Stimulated activated naive CD8-positive, alpha-beta T cell treated with anti-CD3 and anti-CD28 coated beads, Interleukin-15, amount 100 ng/mL, for 72 hours (primary cell): ENCODE measurements around the gene DMGDH.

Experiments used
- ATAC-seq: fragments of 150-1000 bp; cut with Tn5 transposase; 2 replicates; pipeline ENCODE4 v1.10.0; 2021; ENCODE audit warnings: mild to moderate bottlenecking, moderate library complexity
- DNase-seq, 2 donors: peaks; one replicate each; pipeline ENCODE4 v3.0.0; 2021 to 2022
- H3K27ac Mint-ChIP-seq, 2 donors: one replicate each; pipeline ENCODE4 v1.8.0; 2022; ENCODE audit warnings: mild to moderate bottlenecking in 2 of 2, mixed read lengths in 2 of 2, moderate library complexity in 2 of 2
- H3K27me3 Mint-ChIP-seq: one replicate; pipeline ENCODE4 v1.8.0; 2022; ENCODE audit warnings: mixed read lengths
- H3K4me1 Mint-ChIP-seq: one replicate; pipeline ENCODE4 v1.8.0; 2022; ENCODE audit warnings: mild to moderate bottlenecking, mixed read lengths
- H3K4me3 Mint-ChIP-seq, 2 donors: one replicate each; pipeline ENCODE4 v1.8.0; 2022; ENCODE audit warnings: mild to moderate bottlenecking in 2 of 2, mixed read lengths in 2 of 2, moderate library complexity in 1 of 2
- H3K9me3 Mint-ChIP-seq, 2 donors: one replicate each; pipeline ENCODE4 v1.8.0; 2022; ENCODE audit warnings: mixed read lengths in 2 of 2

DMGDH gene

DNA sequence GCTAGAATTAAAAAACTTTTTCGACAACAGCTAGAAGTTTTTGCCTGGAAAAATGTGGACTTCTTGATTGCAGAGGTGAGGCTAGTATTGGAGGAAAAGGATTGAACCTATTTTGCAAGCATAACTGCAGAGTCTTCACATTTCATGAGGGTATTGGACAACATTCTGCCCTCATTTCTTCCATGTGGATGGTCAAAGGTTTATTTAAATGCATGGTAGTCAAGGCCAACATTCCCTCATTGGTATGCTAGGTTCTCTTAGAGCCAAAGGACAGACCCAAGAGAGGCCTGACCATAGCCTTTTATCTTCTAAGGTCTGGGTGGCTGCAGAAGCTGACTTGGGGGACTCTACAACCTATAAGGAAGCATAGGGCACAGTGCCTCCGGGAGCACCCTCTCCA is 11.3 kb upstream of the DMGDH start:
- DNase-seq (no peak), ATAC-seq (no peak)
- Mint-ChIP-seq H3K4me3 (no peak overlapping the region), H3K27me3 (no peaks in the 10 kb centered on the region), H3K9me3 (no peaks in the 10 kb centered on the region), H3K27ac (no peak overlapping the region), H3K4me1 (peaks cover 8% of the 10 kb centered on the region)

DNA sequence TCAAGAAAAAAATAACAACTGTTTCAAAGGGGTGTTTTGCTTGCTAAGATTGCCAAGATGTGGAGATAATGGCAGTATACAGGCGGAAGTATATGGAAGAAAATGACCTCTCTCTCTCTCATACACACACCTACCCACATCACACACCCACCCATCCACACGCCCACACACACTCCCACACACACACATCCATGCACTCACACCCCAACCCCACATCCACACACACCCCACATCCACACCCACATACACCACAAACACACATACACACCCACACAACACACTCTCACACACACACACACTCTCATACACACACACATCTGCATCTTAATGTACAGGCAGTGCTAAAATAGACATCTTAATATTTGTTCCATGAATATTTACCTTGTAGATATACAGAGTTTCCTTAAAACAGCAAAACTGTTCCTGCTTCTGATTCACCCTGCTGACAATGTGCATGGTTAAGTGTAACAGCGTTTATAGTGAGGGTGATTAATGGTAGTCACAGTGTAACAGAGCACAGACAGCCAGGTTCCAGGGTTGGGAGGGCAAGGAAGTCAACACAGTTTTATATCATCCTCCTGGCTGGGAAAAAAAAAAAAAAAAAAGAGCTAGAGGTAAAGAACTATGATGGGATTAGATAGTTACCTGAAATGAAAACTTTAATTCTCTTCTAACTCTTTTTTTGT is 8.3 kb upstream of the DMGDH start:
- Mint-ChIP-seq H3K4me3 (no peak overlapping the region), H3K9me3 (no peaks in the 10 kb centered on the region), H3K27me3 (no peaks in the 10 kb centered on the region), H3K4me1 (peaks cover 22% of the 10 kb centered on the region), H3K27ac (no peak overlapping the region)
- no peak for ATAC-seq
- DNase-seq, result no peak

DNA sequence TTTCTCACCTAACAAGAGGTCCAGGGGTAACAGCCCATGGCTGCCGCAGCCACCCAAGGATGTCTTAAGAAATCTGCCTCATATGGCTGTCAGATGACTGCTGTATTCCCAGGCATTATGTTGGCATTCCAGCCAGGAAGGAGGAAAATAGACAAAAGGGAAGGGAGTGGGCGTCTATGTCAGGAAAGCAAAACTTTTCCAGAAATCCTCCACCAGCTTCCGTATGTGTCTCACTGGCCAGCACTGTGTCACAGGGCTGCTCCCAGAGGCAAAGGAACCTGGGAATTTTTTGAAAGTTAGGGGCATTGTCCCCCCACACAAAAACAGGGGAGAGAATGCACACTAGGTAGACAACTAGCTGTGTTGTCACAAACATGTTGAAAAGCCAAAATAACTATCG is 7.3 kb upstream of the DMGDH start:
- Mint-ChIP-seq H3K27ac (peak overlapping the region in 1 of 2 donors; percentile 44), H3K4me3 (no peak overlapping the region), H3K27me3 (peaks cover 8% of the 10 kb centered on the region), H3K4me1 (peaks cover 22% of the 10 kb centered on the region), H3K9me3 (no peaks in the 10 kb centered on the region)
- DNase-seq (no peak), ATAC-seq (no peak)

DNA sequence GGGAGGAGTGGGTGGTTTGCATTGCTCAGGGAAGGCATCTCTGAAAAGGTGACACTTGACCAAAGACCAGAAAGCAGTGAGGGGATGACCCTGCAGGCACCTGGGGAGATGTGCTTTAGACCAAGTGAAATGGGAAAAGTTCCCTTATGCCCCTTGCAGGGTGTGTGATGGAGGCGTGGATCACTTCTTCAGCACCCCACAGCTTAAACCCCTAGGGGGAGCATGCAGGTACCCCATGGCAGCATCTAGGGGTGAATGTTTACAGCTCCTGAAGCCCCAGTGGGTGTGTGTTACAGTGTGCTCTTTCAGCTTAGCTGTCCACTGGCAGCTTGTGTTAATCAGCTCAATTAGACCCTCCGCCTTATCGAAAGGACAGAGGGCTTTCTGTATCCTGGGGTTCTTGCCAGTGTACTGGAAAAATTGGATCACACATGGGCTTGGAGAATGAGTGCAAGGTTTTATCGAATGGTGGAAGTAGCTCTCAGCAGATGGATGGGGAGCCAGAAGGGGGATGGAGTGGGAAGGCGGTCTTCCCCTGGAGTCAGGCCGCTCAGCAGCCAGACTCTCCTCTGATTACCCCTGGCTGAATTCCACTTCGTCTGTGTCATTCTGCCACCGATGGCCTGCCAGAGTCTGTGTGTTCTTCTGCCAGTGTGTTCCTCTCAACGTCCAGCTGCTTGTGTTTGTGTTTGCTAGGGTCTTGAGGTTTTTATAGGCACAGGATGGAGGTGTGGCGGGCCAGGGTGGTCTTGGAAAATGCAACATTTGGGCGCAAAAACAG is 6.4 kb upstream of the DMGDH start:
- no peak overlapping the region for H3K27ac Mint-ChIP-seq
- peaks cover 22% of the 10 kb centered on the region for H3K4me1 Mint-ChIP-seq

DNA sequence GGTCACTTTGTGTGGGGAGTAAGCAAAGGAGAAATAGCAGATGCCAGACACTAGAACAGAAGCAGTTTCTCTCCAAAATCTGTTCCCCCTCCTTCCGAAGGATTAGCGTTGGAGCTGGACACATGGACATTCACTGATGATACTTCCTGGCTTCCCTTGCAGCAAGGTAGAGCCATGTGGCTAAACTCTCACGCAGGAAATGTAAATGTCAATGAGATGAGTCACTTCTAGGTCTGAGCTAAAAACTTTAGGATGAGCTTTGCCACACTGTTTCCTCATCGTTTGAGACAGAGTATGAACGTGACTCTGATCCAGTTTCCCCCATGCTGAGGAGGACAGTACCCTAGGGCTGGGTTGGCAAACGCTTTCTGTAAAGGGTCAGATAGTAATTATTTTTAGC is 5.2 kb upstream of the DMGDH start:
- Mint-ChIP-seq H3K4me1 (peaks cover 22% of the 10 kb centered on the region), H3K4me3 (no peak overlapping the region), H3K27me3 (peaks cover 28% of the 10 kb centered on the region), H3K27ac (no peak overlapping the region), H3K9me3 (no peaks in the 10 kb centered on the region)
- ATAC-seq (peak; percentile 49), DNase-seq (no peak)

More for the DNA sequence above, 6.4 kb upstream of the DMGDH start:
- Mint-ChIP-seq H3K27me3 (peaks cover 17% of the 10 kb centered on the region), H3K9me3 (no peaks in the 10 kb centered on the region), H3K4me3 (no peak overlapping the region)
- DNase-seq (no peak), ATAC-seq (no peak)

DNA sequence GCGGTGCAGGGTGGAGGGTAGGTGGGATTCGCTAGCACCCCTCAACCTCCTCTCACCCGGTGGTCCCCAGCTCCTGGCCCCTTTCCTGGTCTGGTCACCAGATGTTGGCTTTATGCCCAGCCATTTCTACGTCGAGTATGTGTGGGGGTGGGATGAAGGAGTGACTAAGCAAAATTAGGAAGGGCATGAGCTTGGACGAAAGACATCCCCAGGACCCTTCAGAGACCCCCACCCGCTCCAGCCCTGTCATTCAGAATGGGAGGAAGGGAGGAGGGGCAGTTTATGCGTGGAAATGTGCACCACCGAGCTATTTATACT is 835 bp upstream of the DMGDH start:
- DNase-seq, result no peak
- no peaks in the 10 kb centered on the region for H3K9me3 Mint-ChIP-seq
- H3K27me3 Mint-ChIP-seq, result peaks cover 47% of the 10 kb centered on the region
- H3K27ac Mint-ChIP-seq, result no peak overlapping the region
- H3K4me1 Mint-ChIP-seq, result peaks cover 11% of the 10 kb centered on the region
- no peak for ATAC-seq
- no peak overlapping the region for H3K4me3 Mint-ChIP-seq

DNA sequence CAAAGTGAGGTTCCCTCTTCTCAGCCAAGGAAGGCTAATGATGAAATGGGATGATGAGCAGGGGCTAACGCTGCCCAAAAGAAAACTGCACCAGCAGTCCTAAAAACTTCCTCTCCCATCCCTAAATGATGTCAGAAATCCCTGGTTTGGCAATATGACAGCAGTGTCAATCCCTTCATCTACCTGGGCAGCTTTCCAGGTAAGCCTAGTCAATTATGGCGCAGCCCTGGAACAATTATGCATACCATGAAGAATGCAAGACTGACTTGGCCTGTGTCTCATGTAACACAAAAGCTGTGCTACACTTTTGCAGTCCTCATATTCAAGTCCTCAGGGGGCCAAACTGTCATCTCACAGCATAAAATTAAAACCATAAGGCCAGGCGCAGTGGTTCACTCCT is 7.0 kb downstream of the DMGDH start:
- no peak for ATAC-seq

DNA sequence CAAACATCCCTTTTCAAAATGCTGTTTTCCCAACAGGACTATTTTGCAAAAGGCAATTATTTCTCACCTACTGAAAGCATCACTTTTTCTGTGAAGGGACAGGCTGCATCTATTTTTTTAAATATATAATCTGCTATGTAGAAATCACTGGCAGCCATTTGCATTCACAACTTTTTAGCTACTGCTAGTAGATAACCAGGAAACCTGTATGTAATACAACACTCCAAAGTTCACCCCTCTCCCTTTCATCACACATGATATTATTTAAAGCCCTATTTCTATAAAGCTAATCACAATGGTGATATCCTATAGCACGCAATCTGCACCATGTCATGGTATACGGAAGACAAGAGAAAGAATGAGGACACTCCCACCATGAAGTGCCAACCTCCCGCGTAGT is 9.8 kb downstream of the DMGDH start:
- ATAC-seq (no peak), DNase-seq (no peak)
- Mint-ChIP-seq H3K4me1 (peaks cover 6% of the 10 kb centered on the region), H3K27me3 (peaks cover 5% of the 10 kb centered on the region), H3K9me3 (no peaks in the 10 kb centered on the region), H3K27ac (no peak overlapping the region), H3K4me3 (no peak overlapping the region)

More for the DNA sequence above, 7.0 kb downstream of the DMGDH start:
- no peak overlapping the region for H3K4me3 Mint-ChIP-seq
- peaks cover 6% of the 10 kb centered on the region for H3K4me1 Mint-ChIP-seq
- no peaks in the 10 kb centered on the region for H3K9me3 Mint-ChIP-seq
- no peak overlapping the region for H3K27ac Mint-ChIP-seq
- DNase-seq, result no peak
- H3K27me3 Mint-ChIP-seq, result no peaks in the 10 kb centered on the region

DNA sequence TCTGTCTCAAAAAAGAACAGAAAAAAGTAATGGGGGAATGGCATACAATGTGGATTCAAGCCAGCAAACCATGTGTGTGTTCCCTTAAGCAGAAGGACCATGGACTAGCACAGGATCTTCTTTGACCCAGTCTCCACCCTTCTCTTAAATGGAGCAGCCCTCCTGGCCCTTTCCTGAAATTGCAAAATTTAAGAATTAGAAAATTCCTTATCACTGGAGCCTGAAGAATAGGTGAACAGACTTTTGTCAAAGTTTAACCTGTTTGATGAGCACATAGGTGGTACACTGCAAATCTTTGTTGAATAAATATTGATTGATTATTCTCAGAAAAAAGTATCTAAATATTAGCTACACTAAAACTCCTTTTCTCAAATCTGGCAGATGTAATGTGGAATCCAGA is 12.6 kb downstream of the DMGDH start:
- H3K27ac Mint-ChIP-seq, result no peak overlapping the region
- H3K9me3 Mint-ChIP-seq, result no peaks in the 10 kb centered on the region
- ATAC-seq (no peak), DNase-seq (no peak)
- H3K4me3 Mint-ChIP-seq, result no peak overlapping the region
- peaks cover 7% of the 10 kb centered on the region for H3K27me3 Mint-ChIP-seq
- peaks cover 6% of the 10 kb centered on the region for H3K4me1 Mint-ChIP-seq

DNA sequence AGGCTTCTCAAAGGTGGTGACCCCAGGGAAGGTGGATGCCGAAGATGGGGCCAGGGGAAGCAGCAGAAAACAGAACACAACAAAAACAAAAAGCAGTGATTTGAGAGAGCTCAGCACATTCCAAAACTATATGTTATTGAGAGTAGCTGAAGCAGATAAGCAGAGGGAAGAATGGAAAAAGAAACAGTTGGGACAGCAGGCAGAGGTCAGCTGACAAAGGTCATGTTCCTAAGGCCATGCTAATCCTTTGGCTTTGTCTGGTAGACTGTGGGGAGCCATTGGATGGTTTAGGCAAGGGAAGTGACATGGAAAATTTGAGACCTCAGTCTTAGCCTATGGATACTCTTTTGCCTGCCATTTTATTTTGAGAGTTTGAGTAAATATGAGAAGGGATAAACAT is 14.5 kb downstream of the DMGDH start:
- no peak for ATAC-seq
- H3K9me3 Mint-ChIP-seq, result no peaks in the 10 kb centered on the region
- H3K27me3 Mint-ChIP-seq, result peaks cover 7% of the 10 kb centered on the region

DNA sequence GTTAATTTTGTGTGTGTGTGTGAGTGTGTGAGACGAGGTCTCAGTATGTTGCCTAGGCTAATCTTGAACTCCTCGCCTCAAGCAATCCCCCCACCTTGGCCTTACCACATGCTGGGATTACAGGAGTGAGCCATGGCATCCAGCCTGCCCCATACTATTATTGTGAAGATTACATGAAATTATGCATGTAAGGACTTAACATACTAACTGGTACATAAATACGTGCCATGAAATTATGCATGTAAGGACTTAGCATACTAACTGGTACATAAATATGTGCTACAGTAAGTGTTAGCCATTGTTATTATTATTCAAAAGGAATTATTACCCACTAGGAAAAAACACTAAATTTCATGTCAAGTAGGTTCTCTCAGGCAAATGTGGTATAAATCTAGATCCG is 16.2 kb downstream of the DMGDH start:
- no peak overlapping the region for H3K27ac Mint-ChIP-seq
- H3K9me3 Mint-ChIP-seq, result no peaks in the 10 kb centered on the region
- peaks cover 15% of the 10 kb centered on the region for H3K27me3 Mint-ChIP-seq
- ATAC-seq (no peak), DNase-seq (no peak)
- peaks cover 2% of the 10 kb centered on the region for H3K4me1 Mint-ChIP-seq
- H3K4me3 Mint-ChIP-seq, result no peak overlapping the region

More for the DNA sequence above, 14.5 kb downstream of the DMGDH start:
- Mint-ChIP-seq H3K4me1 (peaks cover 6% of the 10 kb centered on the region), H3K27ac (no peak overlapping the region), H3K4me3 (no peak overlapping the region)
- DNase-seq, result no peak

DNA sequence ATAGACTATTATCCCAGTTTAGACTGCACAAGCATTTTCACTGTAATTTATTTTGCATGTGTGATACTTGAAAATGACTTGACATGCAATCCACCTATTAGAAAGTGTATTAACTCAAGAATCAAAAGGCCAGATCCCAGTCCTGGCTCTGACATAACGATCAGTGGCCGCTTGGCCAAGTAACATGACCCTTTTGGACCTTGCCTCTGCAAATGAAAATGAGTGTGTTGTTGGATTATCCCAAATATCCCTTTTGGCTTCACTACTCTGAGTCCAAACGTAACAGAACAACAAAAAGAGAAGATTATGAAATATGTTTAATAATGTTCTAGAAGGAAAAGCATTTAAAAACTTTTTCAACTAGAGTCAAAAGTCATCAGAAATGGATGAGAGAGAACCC is 19.0 kb downstream of the DMGDH start:
- ATAC-seq, result no peak
- Mint-ChIP-seq H3K9me3 (no peaks in the 10 kb centered on the region), H3K27me3 (peaks cover 16% of the 10 kb centered on the region), H3K4me3 (no peak overlapping the region), H3K4me1 (no peaks in the 10 kb centered on the region), H3K27ac (no peak overlapping the region)
- DNase-seq, result no peak

DNA sequence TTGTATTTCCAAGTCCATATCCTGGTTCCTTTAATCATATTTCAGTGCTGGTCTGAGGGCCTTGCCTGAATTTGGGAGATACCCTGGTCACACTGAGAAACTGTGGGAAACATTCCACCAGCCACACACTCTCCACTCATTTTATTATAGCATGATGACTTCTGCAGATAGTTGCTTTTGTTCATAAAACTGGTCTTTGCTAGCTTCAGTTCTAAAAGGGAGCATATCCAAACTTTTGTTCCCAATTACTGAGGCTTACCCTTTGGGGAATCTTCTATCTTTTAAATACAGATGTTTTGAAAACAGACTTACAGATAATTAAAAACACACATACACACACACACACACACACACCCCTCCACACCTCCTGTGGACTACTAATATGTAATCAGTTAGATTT is 21.0 kb downstream of the DMGDH start:
- Mint-ChIP-seq H3K9me3 (no peaks in the 10 kb centered on the region), H3K27ac (no peak overlapping the region)

DNA sequence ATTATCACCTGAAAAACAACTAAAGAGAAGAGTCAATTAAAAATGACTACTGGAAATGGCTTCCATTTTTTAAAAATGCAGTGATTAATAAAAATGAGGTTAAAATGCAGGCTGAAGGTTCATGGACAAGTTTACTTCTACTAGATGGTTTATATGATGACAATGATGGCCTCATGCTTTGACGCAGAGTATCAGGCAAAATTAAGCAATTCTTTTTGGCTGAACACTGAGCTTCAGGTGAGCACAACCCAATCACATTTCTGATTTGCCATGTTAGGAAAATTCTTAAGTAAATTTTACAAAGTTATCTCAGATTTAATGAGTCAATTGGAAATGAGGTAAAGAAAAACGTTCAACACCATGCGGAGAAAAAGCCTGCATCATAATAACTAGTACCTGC is 22.3 kb downstream of the DMGDH start:
- Mint-ChIP-seq H3K9me3 (no peaks in the 10 kb centered on the region), H3K4me3 (no peak overlapping the region), H3K27me3 (peaks cover 8% of the 10 kb centered on the region), H3K27ac (no peak overlapping the region), H3K4me1 (no peaks in the 10 kb centered on the region)
- DNase-seq (no peak), ATAC-seq (no peak)

More for the DNA sequence above, 21.0 kb downstream of the DMGDH start:
- no peak overlapping the region for H3K4me3 Mint-ChIP-seq
- peaks cover 8% of the 10 kb centered on the region for H3K27me3 Mint-ChIP-seq
- DNase-seq (no peak), ATAC-seq (no peak)
- no peaks in the 10 kb centered on the region for H3K4me1 Mint-ChIP-seq

DNA sequence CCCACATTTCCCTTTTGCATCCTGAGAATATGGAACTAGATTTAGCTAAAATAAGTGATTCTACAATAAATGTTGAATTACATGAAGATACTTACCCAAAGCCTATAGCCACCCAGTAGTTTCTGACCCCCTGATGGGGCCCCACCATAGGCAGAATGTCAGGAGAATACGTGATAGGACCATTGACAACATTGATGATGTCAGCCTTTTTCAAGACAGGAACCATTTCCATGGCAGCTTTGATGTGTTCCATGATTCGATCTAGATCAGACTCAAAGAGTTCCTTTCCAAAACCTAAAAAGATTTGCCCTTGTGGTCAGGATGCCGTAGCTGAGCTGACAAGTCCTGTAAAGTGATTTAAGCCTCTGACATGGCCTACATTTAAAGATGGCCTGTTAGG is 27.3 kb downstream of the DMGDH start:
- H3K27me3 Mint-ChIP-seq, result no peaks in the 10 kb centered on the region
- ATAC-seq (no peak), DNase-seq (no peak)
- H3K4me1 Mint-ChIP-seq, result no peaks in the 10 kb centered on the region
- no peak overlapping the region for H3K27ac Mint-ChIP-seq
- H3K4me3 Mint-ChIP-seq, result no peak overlapping the region
- H3K9me3 Mint-ChIP-seq, result no peaks in the 10 kb centered on the region

DNA sequence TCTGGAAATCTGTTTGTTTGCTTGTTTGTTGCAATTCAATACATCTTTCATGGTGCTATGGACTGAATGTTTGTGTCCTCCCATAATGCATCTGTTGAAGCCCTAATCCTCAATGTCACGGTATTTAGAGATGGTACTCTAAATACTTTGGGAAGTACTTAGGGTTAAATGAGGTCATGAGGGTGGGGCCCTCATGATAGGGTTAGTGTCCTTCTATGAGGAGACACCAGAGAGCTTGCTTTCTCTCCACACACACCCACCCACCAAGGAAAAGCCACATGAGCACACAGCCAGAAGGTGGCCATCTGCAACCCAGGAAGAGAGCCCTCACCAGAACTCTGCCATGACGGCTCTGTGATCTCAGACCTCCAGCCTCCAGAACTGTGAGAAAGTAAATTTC is 32.7 kb downstream of the DMGDH start:
- Mint-ChIP-seq H3K4me1 (no peaks in the 10 kb centered on the region), H3K9me3 (no peaks in the 10 kb centered on the region), H3K27ac (no peak overlapping the region), H3K27me3 (no peaks in the 10 kb centered on the region), H3K4me3 (no peak overlapping the region)
- no peak for DNase-seq
- ATAC-seq, result no peak

DNA sequence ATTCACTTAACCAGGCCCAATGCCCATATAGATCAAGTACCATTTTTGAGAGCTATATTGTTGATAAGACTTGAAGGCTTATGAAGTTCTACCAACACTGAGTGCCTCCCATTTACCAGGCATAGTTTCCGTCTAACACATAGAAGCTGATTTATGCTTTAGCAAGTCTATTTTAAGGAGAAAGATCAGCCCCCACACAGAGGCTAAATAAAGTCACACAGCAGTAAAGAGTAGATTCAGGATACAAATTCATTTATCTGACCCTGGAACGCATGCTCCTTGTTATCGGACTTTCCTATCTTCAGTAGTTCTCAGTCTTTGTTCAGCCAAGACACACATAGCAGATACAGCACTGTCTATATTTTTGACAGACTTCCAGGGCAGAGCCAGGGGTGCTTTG is 34.2 kb downstream of the DMGDH start:
- Mint-ChIP-seq H3K4me1 (no peaks in the 10 kb centered on the region), H3K9me3 (no peaks in the 10 kb centered on the region), H3K27me3 (no peaks in the 10 kb centered on the region), H3K27ac (no peak overlapping the region), H3K4me3 (no peak overlapping the region)
- ATAC-seq (no peak), DNase-seq (no peak)
